Gastrocnemius medialis (tissue), 4 donors: Measurements from ENCODE around the gene ABTB2.

Source experiments
- CTCF ChIP-seq, 5 experiments: fragments of 450-650 bp in 3 of 5; fragments of 200-600 bp in 2 of 5; sonication (generic) in 2 of 5; IDR thresholded peaks in 4 of 5; conservative IDR thresholded peaks in 1 of 5; 1 replicate in 4 of 5; 2 replicates in 1 of 5; pipeline ENCODE4 v1.5.1; 2016 to 2019; ENCODE audit warnings: antibody characterized with exemption in 5 of 5, mild to moderate bottlenecking in 3 of 5, moderate library complexity in 3 of 5
- POLR2A ChIP-seq, 2 donors: fragments of 450-650 bp; IDR thresholded peaks; one replicate each; pipeline ENCODE4 v1.6.1; 2017; ENCODE audit warnings: antibody characterized with exemption in 2 of 2, mild to moderate bottlenecking in 2 of 2, moderate library complexity in 2 of 2

GRCh38 chr11:34147581-34147980 is 210.2 kb downstream of the ABTB2 start:
- TF ChIP-seq CTCF (IDR thresholded peaks at IDR 0.05 in 4 of 5, conservative IDR thresholded peaks at IDR 0.05 in 1 of 5) (no peak), POLR2A (IDR thresholded peaks at IDR 0.05) (no peak)
